Keratinocyte (primary cell): Measurements from ENCODE around the gene ZNF784. TPM values are rescaled to one million over a fixed set of nuclear protein-coding genes. Genes with fewer than 3 reads are reported as not detected.

Source experiments
- DNase-seq: peaks from one replicate; pipeline ENCODE4 v3.0.0-alpha.2; 2011; ENCODE audit warnings: low read depth, missing footprints, low spot score
- FAIRE-seq: peaks from 2 replicates; lab custom pipeline; 2011; peaks lifted over from hg19 to GRCh38; lab: Jason Lieb, UNC
- H2AFZ ChIP-seq: 2 replicates; pipeline ENCODE4 v1.6.0; 2012; ENCODE audit warnings: low read length, control low read depth, inconsistent platforms; ENCODE audit not compliant: control insufficient read depth
- H3K27ac ChIP-seq: 2 replicates; pipeline ENCODE4 v1.5.1; 2011; ENCODE audit warnings: low read length; ENCODE audit not compliant: control insufficient read depth, insufficient read depth
- H3K27me3 ChIP-seq: 3 replicates; pipeline ENCODE4 v1.6.0; 2011; ENCODE audit warnings: low read length; ENCODE audit not compliant: control insufficient read depth, insufficient read depth; ENCODE audit errors: extremely low read depth
- H3K36me3 ChIP-seq, 2 experiments: 2 replicates in 1 of 2; 3 replicates in 1 of 2; pipeline ENCODE4 v1.5.1; 2011; ENCODE audit warnings: low read length in 2 of 2, mild to moderate bottlenecking in 1 of 2; ENCODE audit not compliant: control insufficient read depth in 2 of 2, insufficient read depth in 2 of 2; ENCODE audit errors: extremely low read depth in 1 of 2
- H3K4me1 ChIP-seq: 3 replicates; pipeline ENCODE4 v1.5.1; 2011; ENCODE audit warnings: low read length; ENCODE audit not compliant: control insufficient read depth, insufficient read depth; ENCODE audit errors: extremely low read depth
- H3K4me2 ChIP-seq: 3 replicates; pipeline ENCODE4 v1.6.0; 2011; ENCODE audit warnings: low read depth, low read length; ENCODE audit not compliant: control insufficient read depth, insufficient read depth; ENCODE audit errors: extremely low read depth
- H3K4me3 ChIP-seq, 3 experiments: fragments of 200-600 bp in 1 of 3; sonication (generic) in 1 of 3; 2 replicates in 2 of 3; 3 replicates in 1 of 3; pipeline ENCODE4 v1.5.1; 2011 to 2016; ENCODE audit warnings: low read length in 3 of 3, mild to moderate bottlenecking in 3 of 3, control low read depth in 2 of 3, inconsistent platforms in 1 of 3, low read depth in 1 of 3, mixed read lengths in 1 of 3, mixed run types in 1 of 3, moderate library complexity in 1 of 3; ENCODE audit not compliant: control insufficient read depth in 2 of 3, insufficient read depth in 2 of 3; ENCODE audit errors: extremely low read depth in 1 of 3
- H3K79me2 ChIP-seq: 2 replicates; pipeline ENCODE4 v1.6.0; 2012; ENCODE audit warnings: low read length; ENCODE audit not compliant: control insufficient read depth, insufficient read depth
- H3K9ac ChIP-seq: 3 replicates; pipeline ENCODE4 v1.6.0; 2011; ENCODE audit warnings: low read length; ENCODE audit not compliant: control insufficient read depth, insufficient read depth; ENCODE audit errors: extremely low read depth
- H3K9me1 ChIP-seq: 3 replicates; pipeline ENCODE4 v1.6.0; 2011; ENCODE audit warnings: low read length; ENCODE audit not compliant: control insufficient read depth, insufficient read depth; ENCODE audit errors: extremely low read depth
- H3K9me3 ChIP-seq: 2 replicates; pipeline ENCODE4 v1.5.1; 2012; ENCODE audit warnings: low read depth, low read length; ENCODE audit not compliant: control insufficient read depth
- H4K20me1 ChIP-seq: 3 replicates; pipeline ENCODE4 v1.6.0; 2011; ENCODE audit warnings: low read length; ENCODE audit not compliant: control insufficient read depth, insufficient read depth; ENCODE audit errors: extremely low read depth
- CTCF ChIP-seq, 3 experiments: IDR thresholded peaks in 1 of 3; conservative IDR thresholded peaks in 1 of 3; optimal IDR thresholded peaks in 1 of 3; 2 replicates in 2 of 3; 3 replicates in 1 of 3; pipeline versions ENCODE3 to v1.5.1; 2011; ENCODE audit warnings: low read length in 3 of 3, mild to moderate bottlenecking in 3 of 3, moderate library complexity in 2 of 3, control low read depth in 1 of 3, inconsistent platforms in 1 of 3; ENCODE audit not compliant: insufficient read depth in 2 of 3; ENCODE audit errors: extremely low read depth in 1 of 3
- EZH2 ChIP-seq: IDR thresholded peaks from one replicate; pipeline ENCODE4 v1.6.1; 2012; ENCODE audit warnings: inconsistent platforms, mild to moderate bottlenecking, low read length, moderate library complexity
- dilution Hi-C: fragments of 300-500 bp; cut with MboI; formaldehyde crosslinking; loops from one replicate; pipeline ENCODE4 v1.7.0; 2020; ENCODE audit warnings: low sequenced_read_pairs; ENCODE audit not compliant: extremely low pct_ligation_motif_present
- polyA plus RNA-seq, 5 experiments: library from polyadenylated mRNA; depleted of rRNA in 3 of 5; stranded (reverse) in 3 of 5; stranded (forward) in 1 of 5; unstranded in 1 of 5; fragments of >200 nt; gene quantifications; 1 replicate in 1 of 5; 2 replicates in 3 of 5; 3 replicates in 1 of 5; pipeline versions ENCODE4 v1.2.1 to v1.2.3, GENCODE V29; 2011 to 2012; ENCODE audit warnings: missing spikeins in 2 of 5, low read depth in 1 of 5, low replicate concordance in 1 of 5

Gene ZNF784
- polyA plus RNA-seq, 1 donor (not counting 4 experiments of a cell fraction or from before 2014, with no cell fraction given): 2.1 TPM

GRCh38 chr19:55652311-55653128 lies 28.2 kb upstream of the ZNF784 start:
- Histone ChIP-seq H3K4me1 (peaks cover 21% of the 10 kb centered on the region), H3K9me3 (no peaks in the 10 kb centered on the region), H3K36me3 (peaks cover 2 to 7% of the 10 kb centered on the region in 2 experiments), H2AFZ (no peak overlapping the region), H3K4me3 (peak overlapping the region in 1 of 3 experiments; percentile 91), H3K79me2 (peaks cover 26% of the 10 kb centered on the region), H3K9me1 (no peaks in the 10 kb centered on the region), H3K27ac (no peak overlapping the region), H3K9ac (peak overlapping the region; percentile 98), H4K20me1 (peaks cover 11% of the 10 kb centered on the region), H3K27me3 (no peaks in the 10 kb centered on the region), H3K4me2 (no peak overlapping the region)
- DNase-seq: no peak
- no peak for FAIRE-seq
- dilution Hi-C loops: no loop called here
- TF ChIP-seq EZH2: no peak
- no peak for TF ChIP-seq CTCF (optimal IDR thresholded peaks at IDR 0.05 in 1 of 3, IDR thresholded peaks at IDR 0.05 in 1 of 3, conservative IDR thresholded peaks at IDR 0.05 in 1 of 3; ENCODE audit: extremely low read depth in 1 of 3, insufficient read depth in 2 of 3, low read length in 3 of 3)

- H4K20me1 ChIP-seq: no peaks in the 10 kb centered on the region
- no peak for DNase-seq
- H3K36me3 ChIP-seq: peaks cover 3 to 7% of the 10 kb centered on the region in 2 experiments
- no peak for TF ChIP-seq EZH2
- TF ChIP-seq CTCF (optimal IDR thresholded peaks at IDR 0.05 in 1 of 3, IDR thresholded peaks at IDR 0.05 in 1 of 3, conservative IDR thresholded peaks at IDR 0.05 in 1 of 3; ENCODE audit: extremely low read depth in 1 of 3, insufficient read depth in 2 of 3, low read length in 3 of 3): no peak
- FAIRE-seq: no peak
- no peaks in the 10 kb centered on the region for H3K27me3 ChIP-seq
- no peak overlapping the region for H3K4me2 ChIP-seq
- dilution Hi-C loops: no loop called here
- no peak overlapping the region for H3K4me3 ChIP-seq
- H3K79me2 ChIP-seq: peaks cover 14% of the 10 kb centered on the region
- H3K9ac ChIP-seq: no peak overlapping the region
- H3K4me1 ChIP-seq: peaks cover 12% of the 10 kb centered on the region
- H3K27ac ChIP-seq: no peak overlapping the region
- no peaks in the 10 kb centered on the region for H3K9me1 ChIP-seq
- H2AFZ ChIP-seq: no peak overlapping the region
- H3K9me3 ChIP-seq: no peaks in the 10 kb centered on the region
Measured at GRCh38 chr19:55651236-55651635, 26.9 kb upstream of the ZNF784 start.
